T47D (cell line): Measurements from ENCODE around the gene ABCG4.
"Not testable (repeated sequence)": the region's sequence is repeated elsewhere in the genome, so short reads cannot be mapped to it uniquely, and the experiment has no call there.

ENCODE experiments used
- DNase-seq, 2 experiments: peaks; one replicate each; pipeline versions ENCODE4 v3.0.0 to v3.0.0-alpha.2; 2011 to 2012; ENCODE audit warnings: low read depth in 1 of 2, low spot score in 1 of 2
- JUND ChIP-seq: IDR thresholded peaks from 2 replicates; pipeline ENCODE4 v1.6.1; 2012; ENCODE audit warnings: low read depth
- in situ Hi-C: cut with HindIII; loops from 2 replicates; pipeline ENCODE4 v1.10.0; 2016; ENCODE audit warnings: low sequenced_read_pairs, low pct_unique_long_range_greater_than_20kb

ABCG4 gene

DNA sequence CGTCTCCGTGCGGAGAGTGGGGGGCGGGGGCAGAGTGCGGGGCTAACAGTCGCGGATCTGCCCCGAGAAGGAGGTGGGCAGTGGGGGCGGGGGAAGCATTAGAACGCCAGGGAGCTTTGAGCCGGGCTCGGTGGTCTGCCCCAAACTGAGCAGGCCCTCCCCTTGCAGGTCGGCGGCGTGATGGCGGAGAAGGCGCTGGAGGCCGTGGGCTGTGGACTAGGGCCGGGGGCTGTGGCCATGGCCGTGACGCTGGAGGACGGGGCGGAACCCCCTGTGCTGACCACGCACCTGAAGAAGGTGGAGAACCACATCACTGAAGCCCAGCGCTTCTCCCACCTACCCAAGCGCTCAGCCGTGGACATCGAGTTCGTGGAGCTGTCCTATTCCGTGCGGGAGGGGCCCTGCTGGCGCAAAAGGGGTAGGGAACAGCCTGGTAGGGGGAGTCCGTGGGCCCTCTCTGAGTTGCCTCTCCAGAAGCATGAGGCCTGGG, 979 bp downstream of the ABCG4 start:
- in situ Hi-C loops = no loop called here
- DNase-seq = no peak
- no peak for TF ChIP-seq JUND

GRCh38 chr11:119152043-119152442, 3.2 kb downstream of the ABCG4 start:
- in situ Hi-C loops = no loop called here

DNA sequence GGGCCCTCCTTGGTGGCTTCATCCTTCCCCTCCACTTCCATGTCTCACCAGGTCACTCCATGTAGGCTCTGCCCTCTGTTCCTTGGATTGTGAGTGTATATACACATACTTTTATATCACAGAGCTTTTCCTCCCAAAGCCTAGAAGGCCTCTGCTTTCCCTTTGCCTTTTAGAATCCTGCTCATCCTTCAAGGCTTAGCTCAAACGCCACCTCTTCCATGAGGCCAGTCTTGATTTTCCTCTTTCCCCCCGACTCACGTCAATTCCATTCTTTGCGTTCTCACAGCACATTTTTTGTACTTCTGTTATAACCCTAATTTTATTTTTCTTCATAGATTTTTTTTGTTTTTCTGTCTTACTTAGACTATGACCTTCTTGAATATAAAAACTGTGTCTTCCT, 3.8 kb downstream of the ABCG4 start:
- no peak for DNase-seq
- in situ Hi-C loops = no loop called here

More at GRCh38 chr11:119152043-119152442, 3.2 kb downstream of the ABCG4 start:
- DNase-seq = no peak
- TF ChIP-seq JUND = no peak

DNA sequence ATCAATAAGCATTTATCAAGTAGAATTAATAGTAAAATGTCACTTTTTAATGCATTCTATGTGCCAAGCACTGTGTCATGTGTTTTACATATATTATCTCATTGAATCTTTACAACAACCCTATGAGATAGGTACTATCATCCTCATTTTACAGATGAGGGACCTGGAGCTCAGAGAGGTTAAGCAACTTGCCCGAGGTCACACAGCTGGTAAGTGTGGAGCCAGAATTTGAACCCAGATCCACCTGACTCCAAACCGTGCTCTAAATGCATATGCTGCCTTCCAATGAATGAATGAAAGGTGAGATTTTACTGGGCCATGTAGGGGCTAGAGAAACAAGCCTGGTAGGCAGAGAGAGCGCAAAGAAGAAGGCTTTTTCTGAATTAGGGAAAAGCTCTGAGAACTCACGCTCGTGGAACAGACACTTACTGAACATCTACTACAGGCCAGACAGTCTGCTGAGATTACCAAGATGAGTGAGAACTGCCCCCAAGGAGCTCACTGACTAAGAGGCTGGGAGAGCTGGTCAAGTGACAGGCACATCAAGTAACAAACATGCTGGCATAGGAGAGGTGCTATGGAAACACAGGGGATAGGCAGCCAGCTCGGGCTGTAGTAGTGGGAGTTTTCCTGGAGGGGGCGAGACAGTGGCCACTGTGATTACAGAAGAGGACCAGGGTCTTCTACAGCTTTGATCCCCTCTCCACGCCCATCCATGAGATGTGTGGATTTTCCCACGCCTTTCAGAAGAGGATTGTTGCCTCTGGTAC, 4.4 kb downstream of the ABCG4 start:
- no peak for TF ChIP-seq JUND
- in situ Hi-C loops = no loop called here
- DNase-seq = no peak

More for the DNA sequence above, 3.8 kb downstream of the ABCG4 start:
- TF ChIP-seq JUND = no peak

GRCh38 chr11:119154178-119154577, 5.3 kb downstream of the ABCG4 start:
- no peak for TF ChIP-seq JUND
- in situ Hi-C loops = no loop called here
- DNase-seq = no peak

- TF ChIP-seq JUND = no peak
- in situ Hi-C loops = no loop called here
- peak in 1 of 2 experiments; percentile 30 for DNase-seq
These were observed 7.1 kb downstream of the ABCG4 start for GRCh38 chr11:119155733-119156492.

GRCh38 chr11:119156496-119156895, 7.6 kb downstream of the ABCG4 start:
- in situ Hi-C loops = no loop called here
- TF ChIP-seq JUND = no peak
- no peak for DNase-seq

DNA sequence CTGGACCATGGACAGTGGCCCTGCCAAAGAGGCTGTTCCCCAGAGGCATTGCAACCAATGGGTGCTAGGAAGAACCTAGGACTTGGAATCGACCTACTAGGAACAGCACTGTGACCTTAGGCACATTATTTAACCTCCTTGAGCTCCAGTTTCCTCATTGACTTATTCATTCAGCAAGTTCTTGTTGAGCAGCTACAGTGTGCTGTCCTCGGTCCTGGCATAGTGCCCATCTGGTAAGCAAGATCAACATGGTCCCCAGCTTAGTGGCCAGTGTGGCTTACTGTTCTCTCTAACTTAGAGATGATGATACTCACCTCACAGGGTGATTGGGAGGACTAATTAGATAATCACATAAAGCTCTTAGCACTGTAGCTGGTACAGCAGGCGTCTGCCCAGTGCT, 8.2 kb downstream of the ABCG4 start:
- in situ Hi-C loops = no loop called here
- DNase-seq = peak; percentile 44 to 86
- TF ChIP-seq JUND = no peak

GRCh38 chr11:119158467-119158866, 9.6 kb downstream of the ABCG4 start:
- in situ Hi-C loops = no loop called here
- DNase-seq = no peak
- no peak for TF ChIP-seq JUND

DNA sequence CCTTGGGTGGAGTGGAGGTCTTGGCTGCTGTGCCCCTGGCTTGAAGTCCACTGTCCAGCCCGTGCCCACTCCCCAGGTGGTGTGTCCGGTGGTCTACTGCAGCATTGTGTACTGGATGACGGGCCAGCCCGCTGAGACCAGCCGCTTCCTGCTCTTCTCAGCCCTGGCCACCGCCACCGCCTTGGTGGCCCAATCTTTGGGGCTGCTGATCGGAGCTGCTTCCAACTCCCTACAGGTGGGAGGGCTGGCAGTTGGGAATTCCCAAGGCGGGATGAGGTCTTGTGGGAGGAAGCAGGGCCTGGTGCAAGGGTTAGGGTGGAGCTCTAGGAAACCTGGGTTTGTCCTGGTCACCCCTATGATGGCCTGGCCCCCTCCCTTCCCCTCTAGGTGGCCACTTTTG, 11.3 kb downstream of the ABCG4 start:
- no peak for TF ChIP-seq JUND
- in situ Hi-C loops = no loop called here
- DNase-seq = no peak

DNA sequence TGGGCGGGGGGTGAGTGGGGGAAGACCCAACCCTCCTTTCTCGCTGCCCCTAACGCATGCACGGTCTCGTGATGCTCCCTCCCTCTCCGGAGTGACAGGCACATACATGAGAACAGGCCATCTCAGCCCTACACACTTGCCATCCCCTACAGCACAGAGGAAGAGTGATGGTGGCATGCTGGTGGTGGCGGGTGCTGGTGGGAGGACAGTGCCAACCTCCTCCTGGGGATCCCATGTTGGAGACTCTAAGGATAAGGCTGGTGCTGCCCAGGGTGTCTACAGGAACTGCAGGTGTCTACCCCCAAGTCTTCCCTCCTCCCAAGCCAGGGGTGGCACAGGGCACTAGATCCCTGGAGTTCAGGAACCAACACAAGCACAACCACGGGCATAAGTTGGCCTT, 13.0 kb downstream of the ABCG4 start:
- no peak for TF ChIP-seq JUND
- in situ Hi-C loops = no loop called here
- DNase-seq = no peak

DNA sequence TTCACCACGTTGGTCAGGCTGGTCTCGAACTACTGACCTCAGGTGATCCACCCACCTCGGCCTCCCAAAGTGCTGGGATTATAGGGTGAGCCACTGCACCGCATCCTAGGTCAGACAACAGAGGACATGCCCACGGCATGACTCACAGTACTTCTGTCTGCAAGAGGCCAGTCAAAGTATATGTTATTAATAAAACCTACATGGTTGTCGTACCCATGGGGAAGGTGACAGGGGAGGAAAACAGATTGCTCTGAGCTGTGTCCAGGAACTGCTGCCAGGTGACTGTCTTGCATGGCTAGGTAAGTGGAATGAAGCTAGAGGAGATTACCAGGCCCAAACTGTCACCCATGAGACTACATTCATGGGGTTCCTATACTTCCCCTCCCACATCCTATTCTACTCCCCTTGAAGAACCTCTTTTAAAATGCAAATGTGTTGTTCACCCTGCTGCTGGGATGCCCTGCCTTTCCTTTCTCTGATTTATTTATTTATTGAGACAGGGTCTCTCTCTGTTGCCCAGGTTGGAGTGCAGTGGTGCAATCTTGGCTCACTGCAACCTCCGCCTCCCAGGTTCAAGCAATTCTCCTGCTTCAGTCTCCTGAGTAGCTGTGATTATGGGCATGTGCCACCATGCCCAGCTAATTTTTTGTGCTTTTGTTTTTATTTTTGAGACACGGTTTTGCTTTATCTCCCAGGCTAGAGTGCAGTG, 17.7 kb downstream of the ABCG4 start:
- DNase-seq = peak in 1 of 2 experiments; percentile 35
- in situ Hi-C loops = no loop called here

DNA sequence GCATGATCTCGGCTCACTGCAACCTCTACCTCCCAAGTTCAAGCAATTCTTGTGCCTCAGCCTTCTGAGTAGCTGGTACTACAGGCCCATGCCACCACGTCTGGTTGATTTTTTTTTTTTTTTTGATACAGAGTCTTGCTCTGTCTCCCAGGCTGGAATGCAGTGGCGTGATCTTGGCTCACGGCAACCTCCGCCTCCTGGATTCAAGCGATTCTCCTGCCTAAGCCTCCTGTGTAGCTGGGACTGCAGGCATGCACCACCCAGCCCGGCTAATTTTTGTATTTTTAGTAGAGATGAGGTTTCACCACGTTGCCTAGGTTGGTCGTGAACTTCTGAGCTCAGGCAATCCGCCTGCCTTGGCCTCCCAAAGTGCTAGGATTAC, 18.2 kb downstream of the ABCG4 start:
- DNase-seq, in situ Hi-C loops: not testable (repeated sequence)

More for the DNA sequence above, 17.7 kb downstream of the ABCG4 start:
- TF ChIP-seq JUND = no peak
